Activated naive CD8-positive, alpha-beta T cell treated with anti-CD3 and anti-CD28 coated beads, Interleukin-2, amount 50 U/mL, for 24 hours (primary cell): ENCODE results near the gene ZNF684.
"Not testable (repeated sequence)": the region's sequence is repeated elsewhere in the genome, so short reads cannot be mapped to it uniquely, and the experiment has no call there.

Experiments used
- ATAC-seq: fragments of 150-1000 bp; cut with Tn5 transposase; one replicate; pipeline ENCODE4 v1.10.0; 2021
- DNase-seq: peaks from one replicate; pipeline ENCODE4 v3.0.0; 2021
- H3K27ac Mint-ChIP-seq: one replicate; pipeline ENCODE4 v1.8.0; 2021; ENCODE audit warnings: mild to moderate bottlenecking, mixed read lengths
- H3K27me3 Mint-ChIP-seq: one replicate; pipeline ENCODE4 v1.8.0; 2021; ENCODE audit warnings: mixed read lengths
- H3K36me3 Mint-ChIP-seq: one replicate; pipeline ENCODE4 v1.8.0; 2021; ENCODE audit warnings: low read depth, mixed read lengths
- H3K4me1 Mint-ChIP-seq: one replicate; pipeline ENCODE4 v1.8.0; 2021; ENCODE audit warnings: mixed read lengths
- H3K4me3 Mint-ChIP-seq: one replicate; pipeline ENCODE4 v1.8.0; 2021; ENCODE audit warnings: mild to moderate bottlenecking, moderate library complexity, mixed read lengths
- H3K9me3 Mint-ChIP-seq: one replicate; pipeline ENCODE4 v1.8.0; 2021; ENCODE audit warnings: mixed read lengths

The ZNF684 gene

DNA sequence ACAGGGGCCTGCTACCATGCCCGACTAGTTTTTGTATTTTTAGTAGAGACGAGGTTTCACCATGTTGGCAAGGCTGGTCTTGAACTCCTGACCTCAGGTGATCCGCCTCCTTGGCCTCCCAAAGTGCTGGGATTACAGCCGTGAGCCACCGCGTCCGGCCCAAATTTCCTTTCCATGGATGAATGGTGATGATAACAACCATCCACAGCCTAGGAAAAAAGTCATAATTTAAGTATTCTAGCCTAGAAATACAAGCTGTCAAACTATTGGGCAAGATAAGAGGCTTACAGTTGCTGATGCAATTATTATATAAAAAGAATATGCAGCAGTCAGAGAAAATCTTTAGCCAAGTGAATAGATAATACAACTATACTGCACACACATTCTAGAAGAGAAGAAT, 23.4 kb downstream of the ZNF684 start:
- not testable (repeated sequence) for H3K27me3 Mint-ChIP-seq, DNase-seq, H3K9me3 Mint-ChIP-seq, H3K27ac Mint-ChIP-seq, H3K4me1 Mint-ChIP-seq, H3K4me3 Mint-ChIP-seq, H3K36me3 Mint-ChIP-seq, ATAC-seq

- H3K9me3 Mint-ChIP-seq: no peaks in the 10 kb centered on the region
- no peak overlapping the region for H3K27ac Mint-ChIP-seq
Measured at GRCh38 chr1:40556121-40556520, 24.7 kb downstream of the ZNF684 start.

DNA sequence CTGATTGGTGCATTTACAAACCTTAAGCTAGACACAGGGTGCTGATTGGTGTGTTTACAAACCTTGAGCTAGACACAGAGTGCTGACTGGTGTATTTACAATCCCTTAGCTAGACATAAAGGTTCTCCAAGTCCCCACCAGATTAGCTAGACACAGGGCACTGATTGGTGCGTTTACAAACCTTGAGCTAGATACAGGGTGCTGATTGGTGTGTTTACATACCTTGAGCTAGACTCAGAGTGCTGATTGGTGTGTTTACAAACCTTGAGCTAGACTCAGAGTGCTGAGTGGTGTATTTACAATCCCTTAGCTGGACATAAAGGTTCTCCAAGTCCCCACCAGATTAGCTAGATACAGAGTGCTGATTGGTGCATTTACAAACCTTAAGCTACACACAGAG, 26.8 kb downstream of the ZNF684 start:
- not testable (repeated sequence) for DNase-seq, H3K27ac Mint-ChIP-seq, H3K36me3 Mint-ChIP-seq, H3K9me3 Mint-ChIP-seq, H3K4me3 Mint-ChIP-seq, ATAC-seq, H3K4me1 Mint-ChIP-seq
- H3K27me3 Mint-ChIP-seq: peaks cover 10% of the 10 kb centered on the region

More at GRCh38 chr1:40556121-40556520, 24.7 kb downstream of the ZNF684 start:
- ATAC-seq: no peak
- no peak for DNase-seq
- H3K27me3 Mint-ChIP-seq: peaks cover 2% of the 10 kb centered on the region
- no peaks in the 10 kb centered on the region for H3K4me1 Mint-ChIP-seq
- no peaks in the 10 kb centered on the region for H3K36me3 Mint-ChIP-seq
- H3K4me3 Mint-ChIP-seq: no peak overlapping the region

DNA sequence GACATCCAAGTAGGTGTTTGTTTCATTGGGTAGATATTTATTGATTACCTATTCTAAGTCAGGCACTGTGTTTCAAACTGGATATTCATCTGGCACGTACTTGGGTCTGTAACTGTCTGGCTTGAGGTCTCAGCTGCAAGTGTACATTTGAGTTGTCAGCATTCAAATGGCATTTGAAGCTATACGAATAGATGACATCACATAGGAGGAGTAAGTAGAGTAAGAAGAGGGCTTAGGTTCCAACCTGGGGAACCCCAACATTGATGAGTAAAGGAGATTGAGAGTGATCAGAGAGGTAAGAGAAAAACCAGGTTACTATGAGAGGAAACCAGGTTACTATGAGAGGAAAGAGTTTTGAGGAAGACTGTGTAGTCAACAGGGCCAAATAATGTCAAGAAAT, 30.7 kb downstream of the ZNF684 start:
- H3K4me3 Mint-ChIP-seq: no peak overlapping the region
- no peaks in the 10 kb centered on the region for H3K36me3 Mint-ChIP-seq
- H3K27ac Mint-ChIP-seq: no peak overlapping the region
- ATAC-seq (no peak), DNase-seq (no peak)
- H3K27me3 Mint-ChIP-seq: peaks cover 15% of the 10 kb centered on the region
- H3K4me1 Mint-ChIP-seq: peaks cover 10% of the 10 kb centered on the region
- peaks cover 15% of the 10 kb centered on the region for H3K9me3 Mint-ChIP-seq

GRCh38 chr1:40563266-40563665, 31.8 kb downstream of the ZNF684 start:
- ATAC-seq: no peak
- H3K4me1 Mint-ChIP-seq: peaks cover 10% of the 10 kb centered on the region
- DNase-seq: no peak
- H3K4me3 Mint-ChIP-seq: no peak overlapping the region
- peaks cover 15% of the 10 kb centered on the region for H3K27me3 Mint-ChIP-seq
- H3K9me3 Mint-ChIP-seq: peaks cover 15% of the 10 kb centered on the region
- H3K36me3 Mint-ChIP-seq: no peaks in the 10 kb centered on the region
- no peak overlapping the region for H3K27ac Mint-ChIP-seq

- H3K27me3 Mint-ChIP-seq: peaks cover 15% of the 10 kb centered on the region
- no peak overlapping the region for H3K27ac Mint-ChIP-seq
- no peaks in the 10 kb centered on the region for H3K36me3 Mint-ChIP-seq
- H3K4me1 Mint-ChIP-seq: peaks cover 10% of the 10 kb centered on the region
- peaks cover 15% of the 10 kb centered on the region for H3K9me3 Mint-ChIP-seq
- ATAC-seq (no peak), DNase-seq (no peak)
- H3K4me3 Mint-ChIP-seq: no peak overlapping the region
Measured at GRCh38 chr1:40564506-40564905, 33.1 kb downstream of the ZNF684 start.

GRCh38 chr1:40564913-40565312, 33.5 kb downstream of the ZNF684 start:
- Mint-ChIP-seq H3K9me3 (peaks cover 15% of the 10 kb centered on the region), H3K27me3 (peaks cover 15% of the 10 kb centered on the region), H3K27ac (no peak overlapping the region), H3K4me3 (no peak overlapping the region), H3K36me3 (no peaks in the 10 kb centered on the region), H3K4me1 (peaks cover 10% of the 10 kb centered on the region)
- no peak for DNase-seq
- ATAC-seq: no peak

DNA sequence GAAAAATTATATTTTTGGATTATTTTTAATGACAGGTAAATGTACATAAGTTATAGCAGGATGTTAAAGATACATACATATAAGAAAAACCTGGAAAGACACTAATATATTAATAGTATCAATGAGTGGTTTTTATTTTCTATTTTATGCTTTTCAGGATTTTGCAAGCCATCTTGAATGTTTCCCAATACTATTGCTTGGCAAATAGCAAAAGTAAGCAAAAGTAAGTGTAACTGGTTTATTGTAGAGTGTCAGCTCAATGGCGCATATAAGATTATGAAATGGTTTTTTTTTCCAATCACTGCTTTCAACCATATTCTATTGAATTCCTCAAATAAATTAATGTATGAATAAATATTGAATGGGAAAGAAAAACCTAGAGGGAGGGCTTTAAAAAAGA, 36.4 kb downstream of the ZNF684 start:
- Mint-ChIP-seq H3K27me3 (peaks cover 16% of the 10 kb centered on the region), H3K4me1 (peaks cover 2% of the 10 kb centered on the region), H3K27ac (no peak overlapping the region), H3K4me3 (no peak overlapping the region), H3K9me3 (peaks cover 8% of the 10 kb centered on the region), H3K36me3 (no peaks in the 10 kb centered on the region)
- DNase-seq: no peak
- ATAC-seq: no peak

- ATAC-seq, DNase-seq, H3K4me1 Mint-ChIP-seq, H3K27ac Mint-ChIP-seq, H3K36me3 Mint-ChIP-seq, H3K4me3 Mint-ChIP-seq, H3K9me3 Mint-ChIP-seq: not testable (repeated sequence)
- peaks cover 13% of the 10 kb centered on the region for H3K27me3 Mint-ChIP-seq
Measured at GRCh38 chr1:40574805-40575204, 43.4 kb downstream of the ZNF684 start.

- Mint-ChIP-seq H3K9me3 (no peaks in the 10 kb centered on the region), H3K27ac (no peak overlapping the region), H3K27me3 (peaks cover 14% of the 10 kb centered on the region), H3K4me3 (no peak overlapping the region), H3K4me1 (no peaks in the 10 kb centered on the region), H3K36me3 (no peaks in the 10 kb centered on the region)
- DNase-seq: no peak
- ATAC-seq: no peak
Measured at GRCh38 chr1:40575336-40575735, 43.9 kb downstream of the ZNF684 start.

DNA sequence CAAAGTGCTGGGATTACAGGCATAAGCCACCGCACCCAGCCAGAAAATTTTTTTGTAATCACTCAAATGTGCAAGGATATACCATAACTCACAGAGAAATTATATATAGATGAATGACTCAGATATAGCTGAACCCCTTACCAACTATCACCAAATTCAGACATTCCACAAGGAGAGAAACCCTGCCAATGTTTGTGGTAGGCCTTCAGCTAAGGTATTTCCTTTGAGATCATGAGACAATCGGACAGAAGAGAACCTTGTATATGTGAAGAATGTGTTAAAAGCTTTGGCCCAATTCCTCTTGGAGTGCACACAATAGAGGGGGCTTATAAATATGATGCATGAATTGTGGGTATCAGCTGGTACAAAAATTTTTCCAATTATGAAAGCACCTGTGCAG, 50.7 kb downstream of the ZNF684 start:
- peaks cover 21% of the 10 kb centered on the region for H3K4me1 Mint-ChIP-seq
- H3K27ac Mint-ChIP-seq: no peak overlapping the region
- DNase-seq: no peak
- peaks cover 5% of the 10 kb centered on the region for H3K27me3 Mint-ChIP-seq
- no peaks in the 10 kb centered on the region for H3K9me3 Mint-ChIP-seq
- no peak for ATAC-seq
- H3K36me3 Mint-ChIP-seq: no peaks in the 10 kb centered on the region
- H3K4me3 Mint-ChIP-seq: no peak overlapping the region

DNA sequence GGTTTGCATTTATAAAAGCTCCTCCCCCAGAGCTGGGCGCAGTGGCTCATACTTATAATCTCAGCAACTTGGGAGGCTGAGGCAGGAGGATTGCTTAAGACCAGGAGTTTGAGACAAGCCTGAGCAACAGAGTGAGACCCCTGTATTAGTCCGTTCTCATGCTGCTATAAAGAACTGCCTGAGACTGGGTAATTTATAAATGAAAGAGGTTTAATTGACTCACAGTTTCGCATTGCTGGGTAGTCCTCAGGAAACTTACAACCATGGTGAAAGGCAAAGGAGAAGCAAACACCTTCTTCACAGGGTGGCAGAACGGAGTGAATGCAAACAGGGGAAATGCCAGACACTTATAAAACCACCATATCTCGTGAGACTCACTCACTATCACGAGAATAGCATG, 52.5 kb downstream of the ZNF684 start:
- no peaks in the 10 kb centered on the region for H3K9me3 Mint-ChIP-seq
- H3K4me3 Mint-ChIP-seq: no peak overlapping the region
- ATAC-seq (peak; percentile 55), DNase-seq (no peak)
- peaks cover 5% of the 10 kb centered on the region for H3K27me3 Mint-ChIP-seq
- H3K27ac Mint-ChIP-seq: peak overlapping the region; percentile 40
- H3K4me1 Mint-ChIP-seq: peaks cover 21% of the 10 kb centered on the region
- H3K36me3 Mint-ChIP-seq: no peaks in the 10 kb centered on the region

DNA sequence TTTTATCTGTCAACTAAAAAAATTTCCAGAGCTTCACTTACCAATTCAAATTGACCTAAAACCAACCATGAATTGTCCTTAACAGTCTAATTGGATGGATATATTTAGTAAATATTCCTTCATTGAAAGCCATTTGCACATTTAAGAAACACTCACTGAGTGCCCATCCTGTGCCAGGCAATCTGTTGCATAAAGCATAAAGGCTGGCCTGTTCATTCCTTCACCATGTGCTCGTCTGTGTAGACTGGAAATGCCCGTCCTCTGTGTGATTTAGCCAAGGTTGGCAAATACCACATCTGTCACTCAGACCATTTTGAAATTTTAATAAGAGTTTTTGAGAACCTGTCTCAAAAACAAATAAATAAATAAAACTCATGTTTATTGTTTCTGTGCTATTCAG, 57.1 kb downstream of the ZNF684 start:
- no peak overlapping the region for H3K4me3 Mint-ChIP-seq

GRCh38 chr1:40592107-40592803, 60.8 kb downstream of the ZNF684 start:
- Mint-ChIP-seq H3K4me3 (no peak overlapping the region), H3K27me3 (peaks cover 6% of the 10 kb centered on the region), H3K9me3 (no peaks in the 10 kb centered on the region), H3K4me1 (peaks cover 13% of the 10 kb centered on the region), H3K27ac (no peak overlapping the region), H3K36me3 (no peaks in the 10 kb centered on the region)
- DNase-seq: peak; percentile 17
- peak; percentile 47 for ATAC-seq

More for the DNA sequence above, 57.1 kb downstream of the ZNF684 start:
- Mint-ChIP-seq H3K27ac (no peak overlapping the region), H3K9me3 (no peaks in the 10 kb centered on the region), H3K27me3 (peaks cover 6% of the 10 kb centered on the region), H3K4me1 (peaks cover 18% of the 10 kb centered on the region), H3K36me3 (no peaks in the 10 kb centered on the region)
- DNase-seq (no peak), ATAC-seq (no peak)

- Mint-ChIP-seq H3K4me3 (no peak overlapping the region), H3K9me3 (no peaks in the 10 kb centered on the region), H3K36me3 (no peaks in the 10 kb centered on the region), H3K27me3 (peaks cover 8% of the 10 kb centered on the region), H3K4me1 (peaks cover 13% of the 10 kb centered on the region), H3K27ac (peak overlapping the region; percentile 52)
- ATAC-seq: peak; percentile 75
- DNase-seq: no peak
Measured at GRCh38 chr1:40593449-40594186, 62.2 kb downstream of the ZNF684 start.
